HCT116 (cell line): ENCODE data around the gene C16orf74.

Experiments used
- CEBPB ChIP-seq: IDR thresholded peaks from 2 replicates; pipeline ENCODE4 v1.6.1; 2012; ENCODE audit warnings: low read depth
- CTCF ChIP-seq, 3 experiments: fragments of 200-600 bp in 1 of 3; sonication (generic) in 1 of 3; IDR thresholded peaks in 2 of 3; conservative IDR thresholded peaks in 1 of 3; 2 replicates each; pipeline ENCODE4 v1.5.1; 2012 to 2017; ENCODE audit warnings: low read depth in 2 of 3, low read length in 2 of 3, antibody characterized with exemption in 1 of 3, borderline replicate concordance in 1 of 3, control low read depth in 1 of 3, mild to moderate bottlenecking in 1 of 3, mixed read lengths in 1 of 3, mixed run types in 1 of 3, moderate library complexity in 1 of 3; ENCODE audit not compliant: insufficient read depth in 1 of 3
- EZH2 ChIP-seq: fragments of 200-600 bp; sonication (generic); IDR thresholded peaks from 2 replicates; pipeline ENCODE4 v1.6.1; 2017; ENCODE audit warnings: antibody characterized with exemption, mixed run types
- JUND ChIP-seq: IDR thresholded peaks from 2 replicates; pipeline ENCODE4 v1.6.1; 2012
- POLR2A ChIP-seq: IDR thresholded peaks from 2 replicates; pipeline ENCODE4 v1.7.0; 2011; ENCODE audit warnings: borderline replicate concordance; ENCODE audit not compliant: insufficient read depth, insufficient read length; ENCODE audit errors: extremely low read depth
- RAD21 ChIP-seq: IDR thresholded peaks from 2 replicates; pipeline ENCODE4 v1.6.1; 2012; ENCODE audit warnings: low read depth, mild to moderate bottlenecking
- SIN3A ChIP-seq: IDR thresholded peaks from 2 replicates; pipeline ENCODE4 v1.6.1; 2012; ENCODE audit warnings: low read depth
- SRF ChIP-seq: IDR thresholded peaks from 2 replicates; pipeline ENCODE4 v1.6.1; 2012; ENCODE audit warnings: low read depth
- ZFX ChIP-seq: fragments of 450-650 bp; IDR thresholded peaks from 2 replicates; pipeline ENCODE4 v1.6.1; 2017

GRCh38 chr16:85706449-85707034 lies 44.4 kb downstream of the C16orf74 start:
- TF ChIP-seq CTCF (IDR thresholded peaks at IDR 0.05 in 2 of 3, conservative IDR thresholded peaks at IDR 0.05 in 1 of 3; ENCODE audit: borderline replicate concordance in 1 of 3, insufficient read depth in 1 of 3, low read depth in 2 of 3, low read length in 2 of 3): no peak
- TF ChIP-seq CEBPB: no peak
- TF ChIP-seq EZH2: no peak
- TF ChIP-seq SIN3A: no peak
- no peak for TF ChIP-seq ZFX
- TF ChIP-seq RAD21: no peak
- no peak for TF ChIP-seq JUND
- TF ChIP-seq SRF: no peak
- TF ChIP-seq POLR2A: no peak
